C4-2B (cell line): ENCODE measurements around the gene ZNF195.

Source experiments
- ZFX ChIP-seq: fragments of 450-650 bp; IDR thresholded peaks from 2 replicates; pipeline ENCODE4 v1.6.1; 2017
- TF ChIP-seq, protein P1 (sequence below): fragments of 450-650 bp; conservative IDR thresholded peaks from 2 replicates; pipeline ENCODE4 v1.5.1; 2017; ENCODE audit warnings: mild to moderate bottlenecking

DNA sequence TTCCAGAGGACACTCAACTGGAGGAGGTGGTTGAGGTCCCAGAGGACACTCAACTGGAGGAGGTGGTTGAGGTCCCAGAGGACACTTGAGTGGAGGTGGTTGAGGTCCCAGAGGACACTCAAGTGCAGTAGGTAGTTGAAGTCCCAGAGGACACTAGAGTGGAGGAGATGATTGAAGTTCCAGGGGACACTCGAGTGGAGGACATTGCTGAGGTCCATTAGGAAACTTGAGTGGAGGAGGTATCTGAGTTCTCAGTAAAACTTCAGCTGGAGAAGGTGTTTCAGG is 39.7 kb downstream of the ZNF195 start:
- TF ChIP-seq, protein P1, sequence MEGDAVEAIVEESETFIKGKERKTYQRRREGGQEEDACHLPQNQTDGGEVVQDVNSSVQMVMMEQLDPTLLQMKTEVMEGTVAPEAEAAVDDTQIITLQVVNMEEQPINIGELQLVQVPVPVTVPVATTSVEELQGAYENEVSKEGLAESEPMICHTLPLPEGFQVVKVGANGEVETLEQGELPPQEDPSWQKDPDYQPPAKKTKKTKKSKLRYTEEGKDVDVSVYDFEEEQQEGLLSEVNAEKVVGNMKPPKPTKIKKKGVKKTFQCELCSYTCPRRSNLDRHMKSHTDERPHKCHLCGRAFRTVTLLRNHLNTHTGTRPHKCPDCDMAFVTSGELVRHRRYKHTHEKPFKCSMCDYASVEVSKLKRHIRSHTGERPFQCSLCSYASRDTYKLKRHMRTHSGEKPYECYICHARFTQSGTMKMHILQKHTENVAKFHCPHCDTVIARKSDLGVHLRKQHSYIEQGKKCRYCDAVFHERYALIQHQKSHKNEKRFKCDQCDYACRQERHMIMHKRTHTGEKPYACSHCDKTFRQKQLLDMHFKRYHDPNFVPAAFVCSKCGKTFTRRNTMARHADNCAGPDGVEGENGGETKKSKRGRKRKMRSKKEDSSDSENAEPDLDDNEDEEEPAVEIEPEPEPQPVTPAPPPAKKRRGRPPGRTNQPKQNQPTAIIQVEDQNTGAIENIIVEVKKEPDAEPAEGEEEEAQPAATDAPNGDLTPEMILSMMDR, result no peak
- no peak for TF ChIP-seq ZFX
